ENCODE data around the gene ZNF428. TPM values are rescaled to one million over a fixed set of nuclear protein-coding genes. Genes with fewer than 3 reads are reported as not detected.
A peak's percentile ranks its signal among the peaks of the same experiment; 100 is the strongest.

ZNF428 gene
- total and polyA plus RNA-seq, 2 of the 4 experiments (the other 2 are of a cell fraction) = 9.9 to 32.3 TPM

DNA sequence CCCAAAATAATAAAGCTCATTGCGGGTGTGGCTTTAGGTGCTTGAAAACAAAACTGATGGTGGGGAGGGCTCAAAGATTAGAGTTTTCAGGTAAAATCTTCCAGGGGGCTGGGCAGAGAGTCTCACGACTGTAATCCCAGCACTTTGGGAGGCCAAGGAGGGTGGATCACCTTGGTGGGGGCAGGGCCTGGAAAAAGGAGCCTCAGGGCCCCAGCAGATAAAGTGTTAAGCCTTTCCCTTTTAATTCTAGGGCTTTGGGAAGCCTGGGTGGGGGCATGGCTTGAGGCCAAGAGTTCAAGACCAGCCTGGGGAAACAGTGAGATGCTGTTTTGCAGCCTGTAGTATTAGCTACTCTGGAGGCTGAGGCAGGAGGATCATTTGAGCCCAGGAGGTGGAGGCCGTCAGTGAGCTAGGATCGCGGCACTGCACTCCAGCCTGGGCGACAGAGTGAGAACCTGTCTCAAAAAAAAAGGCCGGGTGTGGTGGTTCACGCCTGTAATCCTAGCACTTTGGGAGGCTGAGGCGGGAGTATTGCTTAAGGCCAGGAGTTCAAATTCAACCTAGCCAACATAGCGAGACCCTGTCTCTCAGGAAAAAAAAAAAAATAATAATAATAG is 25.2 kb downstream of the ZNF428 start:
- intact Hi-C loops (cut with micrococcal nuclease) = loop anchor here (1.0 to 2.0 kb wide), 3 partner anchors 33 to 147 kb away; no protein-coding TSS in a partner anchor
- H2AFZ ChIP-seq (replicated peaks; ENCODE audit: low read length, poor library complexity) = no peak overlapping the region
- no peak overlapping the region for H2BK120ac ChIP-seq (ENCODE audit: low read depth, low read length)
- H3K79me1 ChIP-seq (ENCODE audit: low read depth in 1 of 2, low read length in 2 of 2) = peaks cover 31 to 77% of the 10 kb centered on the region in 2 experiments
- DNase-seq (no peak), ATAC-seq (ENCODE audit: low read depth) (no peak)
- no peak overlapping the region for H3K14ac ChIP-seq (replicated peaks; ENCODE audit: low read depth, low read length)
- TF ChIP-seq CEBPB (IDR thresholded peaks at IDR 0.05; ENCODE audit: low read depth, low read length) (no peak), RAD21 (IDR thresholded peaks at IDR 0.05; ENCODE audit: low read length) (no peak), POLR2A (IDR thresholded peaks at IDR 0.05; ENCODE audit: low read depth, low read length) (no peak), NFE2L2 (IDR thresholded peaks at IDR 0.05; ENCODE audit: low read depth, low read length) (no peak), FOS (IDR thresholded peaks at IDR 0.05; ENCODE audit: low read depth, low read length) (no peak), SMC3 (IDR thresholded peaks at IDR 0.05; ENCODE audit: low read depth, low read length) (no peak), MXI1 (IDR thresholded peaks at IDR 0.05; ENCODE audit: borderline replicate concordance, low read depth, low read length) (no peak), CTCF (conservative IDR thresholded peaks at IDR 0.05; ENCODE audit: low read depth, low read length) (no peak), RFX5 (IDR thresholded peaks at IDR 0.05; ENCODE audit: low read depth, low read length) (no peak), MAZ (IDR thresholded peaks at IDR 0.05; ENCODE audit: borderline replicate concordance, low read depth, low read length) (no peak), MAFK (IDR thresholded peaks at IDR 0.05; ENCODE audit: low read depth, low read length) (no peak), USF2 (IDR thresholded peaks at IDR 0.05; ENCODE audit: low read depth, low read length) (no peak), BHLHE40 (IDR thresholded peaks at IDR 0.05; ENCODE audit: low read depth, low read length) (no peak), CHD1 (IDR thresholded peaks at IDR 0.05; ENCODE audit: low read depth, low read length) (no peak), RCOR1 (IDR thresholded peaks at IDR 0.05; ENCODE audit: insufficient replicate concordance, low read length) (no peak)
- TF ChIP-seq, protein P1, sequence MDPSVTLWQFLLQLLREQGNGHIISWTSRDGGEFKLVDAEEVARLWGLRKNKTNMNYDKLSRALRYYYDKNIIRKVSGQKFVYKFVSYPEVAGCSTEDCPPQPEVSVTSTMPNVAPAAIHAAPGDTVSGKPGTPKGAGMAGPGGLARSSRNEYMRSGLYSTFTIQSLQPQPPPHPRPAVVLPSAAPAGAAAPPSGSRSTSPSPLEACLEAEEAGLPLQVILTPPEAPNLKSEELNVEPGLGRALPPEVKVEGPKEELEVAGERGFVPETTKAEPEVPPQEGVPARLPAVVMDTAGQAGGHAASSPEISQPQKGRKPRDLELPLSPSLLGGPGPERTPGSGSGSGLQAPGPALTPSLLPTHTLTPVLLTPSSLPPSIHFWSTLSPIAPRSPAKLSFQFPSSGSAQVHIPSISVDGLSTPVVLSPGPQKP (IDR thresholded peaks at IDR 0.05; ENCODE audit: borderline replicate concordance, low read depth, low read length) = no peak
- H3K4me2 ChIP-seq (ENCODE audit: low read depth, low read length) = peak overlapping the region; percentile 86
- ChIA-PET CTCF (interaction anchor here (0.6 to 4.5 kb wide), 7 partner anchors 12 to 163 kb away, joined by 3 to 29 read pairs (median 3); no protein-coding TSS in a partner anchor), POLR2A (ENCODE audit: unreplicated experiment) (no interaction called here)
- H3K36me3 ChIP-seq (ENCODE audit: control insufficient read depth, insufficient read depth, low read length) = peaks cover 44% of the 10 kb centered on the region
- no peak overlapping the region for H3K56ac ChIP-seq (ENCODE audit: extremely low read depth, insufficient read depth, low read length)
- H2BK5ac ChIP-seq (ENCODE audit: low read depth, low read length, poor library complexity, severe bottlenecking) = no peak overlapping the region
- H3K4ac ChIP-seq (ENCODE audit: low read depth, low read length) = no peak overlapping the region
- no TSS peak for BruUV-seq (replicated peaks)
- H3K18ac ChIP-seq (ENCODE audit: low read depth, low read length) = no peak overlapping the region
- no peak overlapping the region for H4K91ac ChIP-seq (ENCODE audit: insufficient read depth, low read depth, low read length)
- no peaks in the 10 kb centered on the region for H3K9me3 ChIP-seq (ENCODE audit: control insufficient read depth, insufficient read depth, low read length)
- peaks cover 9% of the 10 kb centered on the region for H3K4me1 ChIP-seq (ENCODE audit: control insufficient read depth, insufficient read depth, low read length)
- 92% methylated on average over 5 of the region's 10 CpGs; no CpG with 5 or more reads in 1 of the 2 experiments for WGBS, 2 experiments (ENCODE audit: extremely low coverage in 2 of 2, insufficient read length in 1 of 2)
- H4K5ac ChIP-seq (ENCODE audit: low read depth, low read length) = no peak overlapping the region
- H3K27ac ChIP-seq (ENCODE audit: insufficient read depth, low read length) = no peak overlapping the region
- H4K20me1 ChIP-seq (ENCODE audit: insufficient read depth, low read length) = peaks cover 10% of the 10 kb centered on the region
- peak overlapping the region; percentile 54 for H3K4me3 ChIP-seq (ENCODE audit: insufficient read depth, low read depth, low read length)
- dilution Hi-C loops (cut with HindIII; ENCODE audit: low sequenced_read_pairs, unreplicated experiment) = no loop called here
- peak overlapping the region in 1 of 2 experiments; percentile 38; a peak in 1 of 4 replicates for H4K8ac ChIP-seq (ENCODE audit: low read depth in 2 of 2, low read length in 2 of 2)
- H3K23ac ChIP-seq (ENCODE audit: low read depth, low read length) = no peak overlapping the region
- no peaks in the 10 kb centered on the region for H3K27me3 ChIP-seq (ENCODE audit: control insufficient read depth, insufficient read depth, low read length)
- no peaks in the 10 kb centered on the region for H3K9me1 ChIP-seq (ENCODE audit: insufficient read depth, low read length)
- no peak overlapping the region for H2BK15ac ChIP-seq (ENCODE audit: low read depth, low read length)
- in situ Hi-C loops (cut with MboI; ENCODE audit: low sequenced_read_pairs) = no loop called here
- H2AK9ac ChIP-seq (replicated peaks; ENCODE audit: low read depth, low read length, poor library complexity) = no peak overlapping the region
- no peak overlapping the region; the same call in 1 of the 2 replicates for H2AK5ac ChIP-seq (ENCODE audit: low read depth, low read length)
- peak overlapping the region; percentile 69; the same call in 1 of the 2 replicates for H3K9ac ChIP-seq (ENCODE audit: low read depth, low read length)
- no peak overlapping the region for H2BK20ac ChIP-seq (ENCODE audit: low read depth, low read length)

All from IMR-90 (cell line).